HG02610 (cell line): ENCODE results near the gene CADM2.

Experiments
- ATAC-seq: cut with Tn5 transposase; IDR thresholded peaks from one replicate; pipeline ENCODE4 v1.9.1; 2021; ENCODE audit warnings: mild to moderate bottlenecking, moderate library complexity; ENCODE audit not compliant: unreplicated experiment

Gene CADM2

GRCh38 chr3:84983490-84983889 is 24.7 kb downstream of the CADM2 start:
- no peak for ATAC-seq

- no peak for ATAC-seq
Measured at GRCh38 chr3:84984429-84984828, 25.6 kb downstream of the CADM2 start.

GRCh38 chr3:84985795-84986194 is 27.0 kb downstream of the CADM2 start:
- ATAC-seq, result no peak

- ATAC-seq, result no peak
Measured at GRCh38 chr3:84987706-84988504, 29.1 kb downstream of the CADM2 start.

GRCh38 chr3:84989102-84989501 is 30.3 kb downstream of the CADM2 start:
- ATAC-seq, result no peak

- no peak for ATAC-seq
Measured at GRCh38 chr3:84991422-84991900, 32.7 kb downstream of the CADM2 start.

GRCh38 chr3:84993956-84994355 is 35.2 kb downstream of the CADM2 start:
- no peak for ATAC-seq

- ATAC-seq, result no peak
Measured at GRCh38 chr3:84998545-84998944, 39.8 kb downstream of the CADM2 start.

GRCh38 chr3:85003479-85003878 is 44.7 kb downstream of the CADM2 start:
- no peak for ATAC-seq

- ATAC-seq, result no peak
Measured at GRCh38 chr3:85004147-85004546, 45.4 kb downstream of the CADM2 start.

DNA sequence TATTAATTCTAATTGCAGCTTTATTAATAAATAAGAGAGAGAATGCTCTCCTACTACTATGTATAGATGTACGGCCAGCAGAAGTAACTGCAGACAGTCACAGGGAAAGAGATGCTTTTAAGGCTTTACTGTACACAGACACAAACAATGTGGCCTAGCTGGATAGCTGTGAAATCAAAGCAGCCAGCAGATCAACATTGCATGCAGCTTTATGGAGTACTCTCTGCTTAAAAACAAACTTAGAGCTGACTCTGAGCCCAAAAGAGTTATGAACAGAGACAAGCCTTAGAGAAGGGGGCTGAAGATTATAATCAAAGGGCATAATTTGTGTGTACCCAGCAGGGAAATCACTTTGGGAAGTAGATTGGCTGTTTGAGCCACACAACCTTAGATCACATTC is 47.2 kb downstream of the CADM2 start:
- ATAC-seq, result no peak

DNA sequence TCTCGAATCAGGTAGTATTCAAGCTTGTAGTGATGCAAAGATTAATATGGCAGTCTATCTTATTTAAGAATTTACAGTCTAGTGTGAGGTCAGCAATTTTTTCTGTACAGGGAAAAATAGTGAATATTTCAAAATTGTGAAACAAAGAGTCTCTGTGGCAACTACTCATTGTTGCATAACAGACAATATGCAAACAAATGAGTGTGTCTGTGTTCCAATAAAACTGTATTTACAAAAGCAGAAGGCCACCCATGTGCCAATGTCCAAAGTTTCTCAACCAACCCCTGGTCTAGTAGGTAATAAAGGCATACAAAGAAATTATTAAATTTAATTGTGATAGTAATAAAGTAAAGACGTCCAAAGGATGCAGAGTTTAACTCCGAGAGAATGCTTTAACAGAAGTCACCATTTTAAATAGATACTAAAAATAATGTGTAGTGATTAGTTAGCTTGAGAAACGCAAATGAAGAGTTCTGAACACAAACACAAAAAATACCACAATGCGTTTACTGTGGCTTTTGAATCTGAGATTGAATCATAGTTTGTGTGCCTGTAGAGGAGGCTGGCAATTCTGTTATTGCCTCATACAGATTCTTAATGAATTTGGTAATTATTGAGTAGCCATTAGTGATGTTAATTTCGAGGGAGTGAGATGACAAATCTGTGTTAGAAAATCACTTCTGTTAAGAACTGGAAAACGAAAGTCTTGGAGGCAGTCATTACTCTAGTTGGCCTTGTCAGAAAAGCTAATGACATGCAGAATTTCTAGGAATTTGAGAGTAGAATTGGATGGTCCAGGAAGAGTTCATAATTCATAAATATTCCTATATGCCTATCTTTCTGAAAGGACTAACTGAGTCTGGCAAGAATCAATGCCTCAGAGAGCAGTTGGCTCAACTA is 48.7 kb downstream of the CADM2 start:
- ATAC-seq, result no peak

- no peak for ATAC-seq
Measured at GRCh38 chr3:85020828-85021227, 62.0 kb downstream of the CADM2 start.

DNA sequence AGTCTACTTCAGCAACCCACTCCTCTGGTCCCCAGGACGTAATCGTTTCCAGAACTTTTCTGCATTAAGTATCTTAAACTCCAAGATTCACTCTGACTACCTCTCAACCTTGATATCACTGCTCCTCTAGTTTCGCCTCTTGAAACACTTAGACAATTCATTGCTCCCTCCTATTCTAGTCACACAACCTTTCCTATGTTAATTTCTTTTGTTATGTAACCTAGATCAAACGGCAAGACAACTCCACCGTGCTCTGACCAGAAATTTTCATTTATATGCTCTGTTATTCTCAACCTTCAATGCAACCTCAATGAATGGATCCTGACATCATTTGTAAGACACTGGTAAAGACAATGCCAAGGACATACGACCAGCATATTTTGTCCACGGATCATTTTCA is 71.3 kb downstream of the CADM2 start:
- ATAC-seq, result no peak

DNA sequence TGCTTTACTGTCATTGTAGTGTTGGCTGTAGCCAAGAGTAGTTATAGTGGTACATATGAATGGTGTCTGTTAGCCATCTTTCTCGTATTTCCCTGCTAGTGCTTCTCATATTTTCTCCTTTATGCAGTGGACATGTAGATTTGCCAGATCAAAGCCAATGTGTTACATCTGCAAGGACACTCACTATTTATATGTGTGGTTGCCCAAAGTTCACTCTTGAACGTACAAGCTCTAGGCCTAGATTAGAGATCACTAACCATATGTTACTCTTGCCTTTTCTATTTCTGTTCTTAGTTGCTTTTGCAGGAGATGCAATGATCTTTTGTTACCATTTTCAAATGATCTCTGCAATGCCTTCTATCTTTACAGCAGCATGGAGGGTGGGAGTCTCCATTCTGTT is 78.4 kb downstream of the CADM2 start:
- no peak for ATAC-seq

DNA sequence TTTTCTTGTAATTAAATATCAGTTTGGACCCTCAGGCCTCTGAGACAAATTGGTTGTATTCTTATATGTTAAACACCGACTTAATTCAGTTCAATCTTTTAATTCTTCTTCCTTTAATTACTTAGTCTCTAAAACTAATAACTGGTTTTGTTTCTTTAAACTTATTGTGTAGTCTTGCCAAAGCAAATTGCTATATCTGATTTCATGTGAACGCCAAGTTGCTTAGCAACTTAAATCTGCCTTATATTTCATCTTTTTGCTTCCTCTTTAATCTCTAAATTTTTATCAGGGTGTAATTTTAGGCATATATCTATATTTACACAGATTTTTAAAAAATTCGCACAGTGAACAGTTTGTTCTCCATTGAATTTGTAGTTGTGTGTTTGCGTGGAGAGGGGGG is 82.2 kb downstream of the CADM2 start:
- ATAC-seq, result no peak

GRCh38 chr3:85041562-85042055 is 82.8 kb downstream of the CADM2 start:
- ATAC-seq, result no peak

DNA sequence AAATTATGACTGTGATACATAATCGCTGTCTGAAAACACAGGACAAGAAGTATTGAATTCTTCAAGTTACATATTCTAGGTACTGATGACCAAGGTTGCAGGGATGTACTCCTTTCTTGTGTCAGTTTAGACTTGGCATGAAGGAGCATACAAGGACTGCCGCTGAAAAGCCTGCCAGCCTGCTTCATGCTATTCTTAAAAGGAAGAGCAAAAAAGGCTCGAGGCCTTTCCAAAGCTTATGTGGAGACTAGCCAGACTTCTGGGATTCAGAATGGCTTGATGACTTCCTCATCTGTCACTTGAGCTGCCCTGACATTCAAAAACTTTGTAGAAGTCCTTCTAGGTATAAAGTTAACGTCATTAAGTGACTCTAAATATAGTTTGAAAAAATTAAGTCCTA is 92.0 kb downstream of the CADM2 start:
- no peak for ATAC-seq

DNA sequence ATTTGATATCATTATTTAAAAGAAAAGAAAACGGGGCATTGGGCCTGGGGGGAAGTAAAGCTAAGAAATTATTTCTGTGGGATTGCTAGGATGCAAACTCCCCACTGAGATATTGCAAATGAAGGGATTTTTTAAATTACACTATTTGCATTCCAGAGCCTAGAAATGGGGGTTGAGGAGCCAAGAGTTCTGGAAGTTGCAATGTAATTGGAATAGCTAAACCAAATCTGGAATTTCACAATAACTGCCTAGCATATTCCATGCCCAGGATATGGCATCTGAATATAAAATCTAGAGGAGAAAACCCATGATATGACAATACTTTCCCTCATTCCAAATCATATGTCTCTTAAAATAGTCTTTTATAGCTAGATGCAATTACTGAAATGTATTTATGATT is 93.0 kb downstream of the CADM2 start:
- ATAC-seq, result no peak

GRCh38 chr3:85053626-85054025 is 94.8 kb downstream of the CADM2 start:
- no peak for ATAC-seq

DNA sequence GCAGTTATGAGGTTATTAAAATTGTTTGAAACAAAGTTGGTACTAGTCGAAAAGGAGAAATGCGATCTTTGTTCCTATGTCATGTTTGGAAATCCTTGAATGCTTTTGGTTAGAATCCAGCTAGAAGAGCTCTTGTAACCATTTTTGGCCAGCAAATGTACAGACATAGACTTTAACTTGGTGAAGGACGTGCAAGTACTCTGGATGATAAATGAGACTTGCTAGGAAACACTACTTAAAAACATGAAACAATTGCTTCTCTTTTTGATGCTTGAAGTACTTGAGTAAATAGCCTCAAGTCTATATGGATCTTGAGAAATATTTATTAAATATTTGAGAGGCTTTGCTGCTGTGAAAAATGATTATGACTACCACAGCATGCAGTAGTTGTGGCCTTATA is 95.8 kb downstream of the CADM2 start:
- no peak for ATAC-seq

- no peak for ATAC-seq
Measured at GRCh38 chr3:85068911-85069310, 110.1 kb downstream of the CADM2 start.
